ENCODE measurements around the gene IPO9. TPM values are rescaled to one million over a fixed set of nuclear protein-coding genes. Genes with fewer than 3 reads are reported as not detected.

IPO9 gene
- total and polyA plus RNA-seq, 2 donors (not counting 1 experiment from before 2014, with no cell fraction given) = 13.3 to 56.9 TPM

GRCh38 chr1:201848230-201848629 lies 19.3 kb downstream of the IPO9 start:
- no peaks in the 10 kb centered on the region for H3K9me3 Mint-ChIP-seq (ENCODE audit: insufficient read depth)
- Histone ChIP-seq H4K20me1 (ENCODE audit: control insufficient read depth, insufficient read depth, low read length, poor library complexity, severe bottlenecking) (peaks cover 4% of the 10 kb centered on the region), H3K27me3 (replicated peaks in 1 of 4; ENCODE audit: control extremely low read depth in 1 of 4, control insufficient read depth in 3 of 4, insufficient read depth in 4 of 4, low read length in 3 of 4) (no peaks in the 10 kb centered on the region), H3K79me2 (ENCODE audit: control insufficient read depth, insufficient read depth, low read length) (peaks cover 32% of the 10 kb centered on the region), H3K9ac (ENCODE audit: low read length) (no peak overlapping the region), H3K4me1 (ENCODE audit: control insufficient read depth in 2 of 2, insufficient read depth in 2 of 2, low read length in 2 of 2) (no peaks in the 10 kb centered on the region), H3K27ac (ENCODE audit: low read length in 2 of 2) (no peak overlapping the region), H3K36me3 (replicated peaks in 1 of 2; ENCODE audit: control extremely low read depth in 1 of 2, control insufficient read depth in 1 of 2, extremely low read depth in 1 of 2, insufficient read depth in 2 of 2, low read length in 1 of 2) (peaks cover 16 to 61% of the 10 kb centered on the region in 2 experiments), H3K4me3 (ENCODE audit: control extremely low read depth in 1 of 5, extremely low read depth in 1 of 5, insufficient read depth in 1 of 5, low read depth in 2 of 5, low read length in 4 of 5) (no peak overlapping the region), H3K4me2 (replicated peaks; ENCODE audit: low read depth, low read length, poor library complexity, severe bottlenecking) (no peak overlapping the region), H2AFZ (ENCODE audit: insufficient read depth, low read depth, low read length, poor library complexity, severe bottlenecking) (no peak overlapping the region), H3K9me3 (ENCODE audit: control extremely low read depth in 1 of 3, control insufficient read depth in 2 of 3, insufficient read depth in 1 of 3, low read length in 2 of 3) (no peaks in the 10 kb centered on the region)
- no peak overlapping the region for H3K27ac Mint-ChIP-seq
- no peak overlapping the region for H3K4me3 Mint-ChIP-seq
- ChIA-PET POLR2A (no interaction called here), CTCF (interaction anchor here (0.9 to 1.9 kb wide), 3 partner anchors 21 to 57 kb away, joined by 3 to 4 read pairs (median 3); no protein-coding TSS in a partner anchor)
- no peaks in the 10 kb centered on the region for H3K27me3 Mint-ChIP-seq
- peaks cover 7% of the 10 kb centered on the region for H3K4me1 Mint-ChIP-seq
- intact Hi-C loops (cut with micrococcal nuclease) = no loop called here
- TF ChIP-seq CTCF (IDR thresholded peaks at IDR 0.05) (no peak), EZH2 (IDR thresholded peaks at IDR 0.05; ENCODE audit: borderline replicate concordance, insufficient read depth, low read depth, low read length, poor library complexity, severe bottlenecking) (no peak)
- no peak for DNase-seq
- WGBS (ENCODE audit: insufficient coverage) = 98% methylated on average over 6 of the region's 6 CpGs
- no peak for ATAC-seq (ENCODE audit: low read depth)

DNA sequence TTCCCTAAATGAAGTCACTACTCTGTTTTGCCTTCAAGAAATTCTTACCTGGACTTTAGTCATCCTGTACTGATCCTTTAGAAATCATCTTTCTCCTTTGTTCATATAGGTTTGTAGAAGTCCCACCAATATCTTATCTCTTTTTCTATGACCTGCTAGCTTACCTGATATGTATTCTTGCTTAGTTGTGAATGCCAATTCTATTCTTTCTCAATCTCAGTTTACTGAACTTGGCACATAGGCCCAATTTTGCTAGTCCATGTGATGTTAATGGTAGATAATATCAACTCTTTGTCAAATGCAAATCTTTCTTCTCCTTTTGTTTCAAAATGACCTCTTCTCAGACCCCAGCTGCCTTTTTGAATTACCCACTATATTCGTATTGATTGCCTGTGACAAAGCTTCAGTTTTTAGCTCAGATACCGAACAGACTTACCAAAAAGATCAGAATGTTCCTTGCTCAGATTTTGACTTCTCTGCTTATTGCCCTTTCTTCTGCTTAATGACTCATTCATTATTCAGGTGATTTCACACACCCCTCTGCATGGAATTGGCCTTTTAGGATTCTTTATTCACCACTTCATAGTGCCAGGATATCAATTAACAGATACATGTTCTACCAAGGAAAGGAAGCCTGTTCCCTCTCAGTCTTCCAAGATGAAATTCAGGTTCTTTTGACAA lies 20.6 kb downstream of the IPO9 start:
- no peak for TF ChIP-seq EZH2 (IDR thresholded peaks at IDR 0.05; ENCODE audit: borderline replicate concordance, insufficient read depth, low read depth, low read length, poor library complexity, severe bottlenecking)
- CTCF ChIA-PET = interaction anchor here (0.6 kb wide), 1 partner anchor 13 kb away, joined by 5 read pairs; no protein-coding TSS in a partner anchor

More for the DNA sequence above, 20.6 kb downstream of the IPO9 start:
- no peak for ATAC-seq (ENCODE audit: low read depth)
- Mint-ChIP-seq H3K4me1 (peaks cover 4% of the 10 kb centered on the region), H3K27ac (no peak overlapping the region), H3K9me3 (ENCODE audit: insufficient read depth) (no peaks in the 10 kb centered on the region), H3K4me3 (no peak overlapping the region), H3K27me3 (no peaks in the 10 kb centered on the region)
- peaks cover 14 to 72% of the 10 kb centered on the region in 2 experiments for H3K36me3 ChIP-seq (replicated peaks in 1 of 2; ENCODE audit: control extremely low read depth in 1 of 2, control insufficient read depth in 1 of 2, extremely low read depth in 1 of 2, insufficient read depth in 2 of 2, low read length in 1 of 2)
- POLR2A ChIA-PET = no interaction called here
- no peak overlapping the region for H3K9ac ChIP-seq (ENCODE audit: low read length)
- H2AFZ ChIP-seq (ENCODE audit: insufficient read depth, low read depth, low read length, poor library complexity, severe bottlenecking) = no peak overlapping the region
- no peak for DNase-seq
- H4K20me1 ChIP-seq (ENCODE audit: control insufficient read depth, insufficient read depth, low read length, poor library complexity, severe bottlenecking) = no peaks in the 10 kb centered on the region
- H3K4me1 ChIP-seq (ENCODE audit: control insufficient read depth in 2 of 2, insufficient read depth in 2 of 2, low read length in 2 of 2) = no peaks in the 10 kb centered on the region
- no peaks in the 10 kb centered on the region for H3K27me3 ChIP-seq (replicated peaks in 1 of 4; ENCODE audit: control extremely low read depth in 1 of 4, control insufficient read depth in 3 of 4, insufficient read depth in 4 of 4, low read length in 3 of 4)
- H3K4me2 ChIP-seq (replicated peaks; ENCODE audit: low read depth, low read length, poor library complexity, severe bottlenecking) = no peak overlapping the region
- no peak overlapping the region for H3K27ac ChIP-seq (ENCODE audit: low read length in 2 of 2)
- no peaks in the 10 kb centered on the region for H3K9me3 ChIP-seq (ENCODE audit: control extremely low read depth in 1 of 3, control insufficient read depth in 2 of 3, insufficient read depth in 1 of 3, low read length in 2 of 3)
- intact Hi-C loops (cut with micrococcal nuclease) = no loop called here
- WGBS (ENCODE audit: insufficient coverage) = 85% methylated on average over 2 of the region's 2 CpGs
- H3K4me3 ChIP-seq (ENCODE audit: control extremely low read depth in 1 of 5, extremely low read depth in 1 of 5, insufficient read depth in 1 of 5, low read depth in 2 of 5, low read length in 4 of 5) = no peak overlapping the region
- H3K79me2 ChIP-seq (ENCODE audit: control insufficient read depth, insufficient read depth, low read length) = peaks cover 20% of the 10 kb centered on the region
